ENCODE data around the gene IQCC. TPM values are rescaled to one million over a fixed set of nuclear protein-coding genes. Genes with fewer than 3 reads are reported as not detected.

IQCC gene
- total RNA-seq, 1 donor, result 2.3 TPM

DNA sequence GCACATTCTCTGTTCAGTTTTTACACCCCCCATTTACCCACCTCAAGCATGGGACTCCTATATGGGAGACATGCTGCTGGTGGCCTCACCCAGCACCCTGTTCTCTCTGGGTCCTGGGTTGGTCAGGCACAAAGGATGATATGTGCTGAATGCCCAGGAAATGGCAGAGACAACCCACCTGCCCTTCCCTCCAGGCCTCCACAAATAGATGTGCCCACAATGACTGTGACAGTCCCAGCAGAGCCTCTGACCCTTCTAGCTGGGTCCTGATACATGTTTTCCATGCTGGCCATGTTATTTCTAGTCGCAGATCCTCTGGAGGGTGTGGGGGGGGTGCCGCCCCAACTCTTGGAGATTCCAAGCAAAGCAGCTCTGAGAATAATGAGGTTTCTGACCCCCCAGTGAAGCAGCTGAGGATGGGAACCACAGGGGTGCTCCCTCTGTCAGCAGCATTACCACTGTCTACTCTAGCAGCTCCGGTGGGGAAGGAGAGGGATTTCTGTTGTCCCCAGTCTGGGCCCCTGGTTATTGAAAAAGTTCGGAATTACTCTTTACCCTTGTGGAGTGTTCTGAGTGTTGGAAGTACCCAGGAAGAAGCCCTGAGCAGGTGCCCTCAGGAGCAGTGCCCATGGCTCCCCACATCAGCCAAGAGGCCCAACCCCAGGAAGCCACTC, 6.3 kb upstream of the IQCC start:
- no peak for DNase-seq (ENCODE audit: low read depth)
- H3K4me3 ChIP-seq (ENCODE audit: low read depth, low read length), result no peak overlapping the region
- no peak for TF ChIP-seq CTCF (IDR thresholded peaks at IDR 0.05; ENCODE audit: insufficient read depth, low read length)

DNA sequence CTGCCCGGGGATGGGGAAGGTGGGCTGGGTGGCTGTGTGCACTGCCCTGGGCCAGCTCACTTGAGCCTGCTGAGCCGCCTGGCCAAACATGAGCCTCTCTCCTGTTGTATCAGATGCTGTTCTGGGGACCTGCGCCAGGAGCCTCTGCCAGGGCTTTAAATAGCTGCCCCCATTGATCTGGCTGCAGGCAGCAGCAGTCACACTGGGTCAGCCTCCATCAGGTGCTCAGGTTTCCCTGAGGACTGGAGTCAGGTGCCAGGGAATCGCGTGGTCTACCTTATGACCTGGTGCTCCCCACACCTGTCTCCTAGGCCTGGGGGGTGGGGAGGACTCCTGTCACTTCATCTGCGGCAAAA, 5.8 kb upstream of the IQCC start:
- peak overlapping the region; percentile 84 for H3K4me3 ChIP-seq (ENCODE audit: low read depth, low read length)
- no peak for TF ChIP-seq CTCF (IDR thresholded peaks at IDR 0.05; ENCODE audit: insufficient read depth, low read length)
- DNase-seq (ENCODE audit: low read depth), result peak; percentile 60

DNA sequence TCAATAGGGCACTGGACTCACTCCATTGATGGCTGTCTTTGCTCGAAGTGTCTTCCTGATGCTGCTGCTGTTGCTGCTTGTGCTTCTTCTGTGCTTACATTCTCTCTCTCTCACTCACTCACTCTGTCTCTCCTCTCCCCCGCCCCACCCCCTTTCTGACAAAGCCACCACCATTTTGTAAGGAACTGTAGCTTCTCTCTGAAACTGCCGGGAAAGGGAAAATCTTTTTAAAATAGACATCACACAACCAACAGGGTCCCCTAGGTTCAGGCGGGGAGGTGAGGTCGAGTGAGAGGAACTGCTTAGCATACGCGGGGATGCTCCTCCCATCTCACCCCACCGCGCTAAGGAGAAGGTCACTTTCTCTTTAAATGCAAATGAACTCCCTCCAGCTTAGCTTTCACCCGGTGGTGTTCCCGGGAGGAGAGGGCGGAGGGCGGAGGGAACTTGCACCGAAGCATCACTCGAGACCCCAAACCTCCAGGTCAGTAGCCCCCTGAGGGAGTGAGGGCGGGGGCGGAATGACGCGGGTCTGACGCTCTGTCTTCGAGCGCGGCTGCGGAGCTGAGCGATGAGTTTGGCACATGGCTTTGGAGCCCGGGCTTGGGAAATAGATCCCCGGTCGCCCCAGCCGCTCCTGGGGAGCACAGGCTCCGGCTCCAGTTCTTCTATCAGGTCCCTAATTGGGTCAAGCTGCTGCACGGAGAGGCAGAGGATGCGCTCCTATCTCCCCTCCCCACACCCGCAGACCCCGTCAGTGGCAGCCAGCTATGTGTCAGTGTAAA, 5.1 kb upstream of the IQCC start, which contains the start of gene CCDC28B:
CCDC28B (plus strand) TSS at position 370 of the 785 bp plus-strand sequence. CDS start 1,341 bp downstream, outside the sequence.
- TF ChIP-seq CTCF (IDR thresholded peaks at IDR 0.05; ENCODE audit: insufficient read depth, low read length), result no peak
- DNase-seq (ENCODE audit: low read depth), result peak; percentile 67
- H3K4me3 ChIP-seq (ENCODE audit: low read depth, low read length), result peak within 1 kb of the TSS; percentile 84

DNA sequence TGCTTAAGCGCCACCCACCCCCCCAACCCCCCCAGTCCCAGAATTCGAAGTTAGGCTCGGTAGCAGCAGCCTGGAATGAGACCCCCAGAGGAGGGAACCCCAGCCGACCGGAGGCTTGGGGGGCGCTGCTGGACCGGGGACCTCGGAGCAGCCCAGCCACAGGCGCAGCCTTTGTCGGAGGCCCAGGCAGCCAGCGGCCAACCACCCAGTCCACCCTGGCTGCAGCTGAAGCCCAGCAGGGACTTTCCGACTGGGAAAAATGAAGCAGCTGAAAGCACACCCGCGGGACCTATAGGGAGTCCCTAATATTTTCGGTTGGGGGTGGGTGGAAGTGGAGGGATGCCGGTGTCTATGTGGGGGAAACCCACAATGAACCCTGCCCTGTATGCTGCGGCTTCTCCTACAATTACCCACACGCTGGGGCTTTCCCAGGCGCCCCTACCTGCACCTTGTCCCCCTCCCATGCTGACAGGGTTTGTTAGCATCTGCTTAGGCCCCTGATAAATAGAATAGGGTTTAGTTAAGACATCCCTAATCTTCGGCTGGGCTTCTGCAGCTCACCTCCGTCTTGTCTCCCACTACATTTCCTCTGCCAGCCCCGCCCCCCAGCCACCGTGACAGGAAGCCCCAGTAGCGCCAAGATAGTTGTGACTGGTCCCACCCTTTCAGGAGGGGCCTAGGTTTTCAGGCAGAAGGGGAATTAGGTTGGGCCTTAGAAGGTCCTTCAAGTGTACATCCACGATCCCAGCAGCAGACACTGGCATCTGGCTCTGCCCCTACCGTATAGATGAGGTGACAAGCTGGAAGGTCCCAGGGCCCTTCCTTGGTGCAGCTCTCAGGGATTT, 4.2 kb upstream of the IQCC start:
- peak; percentile 55 for DNase-seq (ENCODE audit: low read depth)
- peak overlapping the region; percentile 84 for H3K4me3 ChIP-seq (ENCODE audit: low read depth, low read length)
- TF ChIP-seq CTCF (IDR thresholded peaks at IDR 0.05; ENCODE audit: insufficient read depth, low read length), result no peak

- H3K4me3 ChIP-seq (ENCODE audit: low read depth, low read length), result peak overlapping the region; percentile 87
- no peak for DNase-seq (ENCODE audit: low read depth)
- TF ChIP-seq CTCF (IDR thresholded peaks at IDR 0.05; ENCODE audit: insufficient read depth, low read length), result no peak
Measured at GRCh38 chr1:32204943-32205361, 519 bp upstream of the IQCC start.

DNA sequence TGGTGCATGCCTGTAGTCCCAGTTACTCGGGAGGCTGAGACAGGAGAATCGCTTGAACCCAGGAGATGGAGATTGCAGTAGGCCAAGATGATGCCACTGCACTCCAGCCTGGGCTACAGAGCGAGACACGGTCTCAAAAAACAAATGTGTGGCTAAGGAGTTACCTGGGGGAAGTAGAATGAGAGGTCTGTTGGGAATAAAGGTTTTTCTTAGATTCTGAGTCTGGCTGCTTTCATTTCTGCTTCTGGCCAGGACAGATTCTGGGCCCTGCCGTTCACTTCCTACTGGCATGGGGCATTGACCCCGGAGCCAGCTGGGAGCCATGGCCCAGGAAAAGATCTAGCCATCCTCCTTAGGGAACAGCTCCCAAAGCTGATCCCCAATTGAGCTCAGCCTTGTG, 3.0 kb downstream of the IQCC start:
- no peak overlapping the region for H3K4me3 ChIP-seq (ENCODE audit: low read depth, low read length)
- DNase-seq (ENCODE audit: low read depth), result no peak
- no peak for TF ChIP-seq CTCF (IDR thresholded peaks at IDR 0.05; ENCODE audit: insufficient read depth, low read length)
